BJ (cell line): ENCODE results near the gene VPS25. TPM values are rescaled to one million over a fixed set of nuclear protein-coding genes. Genes with fewer than 3 reads are reported as not detected.
A peak's percentile ranks its signal among the peaks of the same experiment; 100 is the strongest.
"Not testable (repeated sequence)": the region's sequence is repeated elsewhere in the genome, so short reads cannot be mapped to it uniquely, and the experiment has no call there.

ENCODE experiments used
- CTCF ChIA-PET: fragments of 350-600 bp; formaldehyde crosslinking; extraction: SDS; loops from one replicate; lab custom pipeline; 2021; ENCODE audit warnings: antibody characterized with exemption, inconsistent platforms; lab: Yijun Ruan, JAX
- POLR2A ChIA-PET: fragments of 300-600 bp; sonication (Branson Sonifier 250); formaldehyde crosslinking; extraction: SDS; loops from one replicate; lab custom pipeline; 2021; ENCODE audit warnings: antibody characterized with exemption; lab: Charles Lee
- DNase-seq: peaks from one replicate; pipeline ENCODE4 v3.0.0-alpha.2; 2011; ENCODE audit warnings: low read depth
- H3K27me3 ChIP-seq: 2 replicates; pipeline ENCODE4 v1.6.0; 2011; ENCODE audit warnings: low read length; ENCODE audit not compliant: control insufficient read depth, insufficient read depth
- H3K36me3 ChIP-seq: 2 replicates; pipeline ENCODE4 v1.5.1; 2011; ENCODE audit warnings: low read length; ENCODE audit not compliant: control insufficient read depth, insufficient read depth
- H3K4me3 ChIP-seq: 2 replicates; pipeline ENCODE4 v1.5.1; 2011; ENCODE audit warnings: low read depth, mild to moderate bottlenecking, control low read depth, low read length
- polyA plus RNA-seq: library from polyadenylated mRNA; depleted of rRNA; stranded (reverse); fragments of >200 nt; gene quantifications from 2 replicates; pipeline ENCODE4 v1.2.3, GENCODE V29; 2011
- TF ChIP-seq, protein P1 (sequence below): IDR thresholded peaks from 2 replicates; pipeline ENCODE4 v1.5.1; 2011; ENCODE audit warnings: low read depth, mild to moderate bottlenecking, control low read depth, inconsistent platforms, low read length, moderate library complexity; ENCODE audit not compliant: insufficient read depth

VPS25 gene
- polyA plus RNA-seq, 1 experiment, result 181 TPM

DNA sequence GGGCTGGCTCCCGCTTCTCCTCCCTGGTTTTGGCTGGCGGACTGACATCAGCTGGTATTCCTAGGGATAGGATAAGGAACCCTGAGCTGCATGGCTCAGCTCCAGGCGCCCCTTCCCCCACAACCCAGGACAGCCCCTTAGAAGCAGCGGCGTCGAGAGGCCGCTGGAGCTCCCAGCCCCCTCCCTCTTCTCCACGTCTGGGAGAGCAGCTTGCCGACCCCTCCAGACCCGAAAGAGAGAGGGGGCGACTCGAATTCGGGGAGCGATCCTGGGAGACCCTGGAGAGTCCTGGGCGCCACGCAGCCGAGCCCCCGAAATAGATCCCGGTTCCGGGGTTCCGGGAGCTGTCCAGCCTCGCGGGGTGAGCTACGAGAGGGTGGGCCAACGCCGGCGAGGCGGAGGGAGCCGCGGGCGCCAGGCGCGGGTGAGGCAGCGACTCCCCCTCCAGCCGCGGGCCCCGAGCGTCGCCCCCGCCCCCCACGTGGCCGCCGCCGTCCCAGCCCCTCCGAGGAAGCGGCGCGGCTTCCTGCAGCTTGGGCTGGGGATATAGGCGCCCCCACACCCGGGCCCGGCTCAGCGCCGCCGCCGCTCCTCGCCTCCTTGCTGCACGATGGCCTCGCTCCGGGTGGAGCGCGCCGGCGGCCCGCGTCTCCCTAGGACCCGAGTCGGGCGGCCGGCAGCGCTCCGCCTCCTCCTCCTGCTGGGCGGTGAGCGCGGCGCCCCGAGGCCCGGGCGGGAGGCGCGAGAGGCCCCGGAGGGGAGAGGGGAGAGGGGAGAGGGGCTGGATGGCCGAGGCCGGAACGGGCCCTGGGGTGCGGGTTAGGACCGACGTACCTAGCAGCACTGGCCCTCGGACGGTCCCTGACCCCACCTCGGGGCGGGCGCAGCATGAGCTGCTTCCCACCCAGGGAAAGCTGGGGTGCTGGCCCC lies 12.3 kb upstream of the VPS25 start, which contains the start of gene RAMP2:
TSS of gene RAMP2 (plus strand) at position 576 of the 930 bp plus-strand sequence. CDS start at position 611, 35 bp downstream.
- Histone ChIP-seq H3K27me3 (peaks cover 16% of the 10 kb centered on the region), H3K36me3 (no peaks in the 10 kb centered on the region), H3K4me3 (peak within 1 kb of the TSS; percentile 38)
- CTCF ChIA-PET, result interaction anchor here (0.9 to 5.2 kb wide), 11 partner anchors 9 to 183 kb away, joined by 3 to 36 read pairs (median 4); partner anchors contain the start of genes PSMC3IP and VPS25
- POLR2A ChIA-PET, result no interaction called here
- DNase-seq, result no peak
- TF ChIP-seq, protein P1, sequence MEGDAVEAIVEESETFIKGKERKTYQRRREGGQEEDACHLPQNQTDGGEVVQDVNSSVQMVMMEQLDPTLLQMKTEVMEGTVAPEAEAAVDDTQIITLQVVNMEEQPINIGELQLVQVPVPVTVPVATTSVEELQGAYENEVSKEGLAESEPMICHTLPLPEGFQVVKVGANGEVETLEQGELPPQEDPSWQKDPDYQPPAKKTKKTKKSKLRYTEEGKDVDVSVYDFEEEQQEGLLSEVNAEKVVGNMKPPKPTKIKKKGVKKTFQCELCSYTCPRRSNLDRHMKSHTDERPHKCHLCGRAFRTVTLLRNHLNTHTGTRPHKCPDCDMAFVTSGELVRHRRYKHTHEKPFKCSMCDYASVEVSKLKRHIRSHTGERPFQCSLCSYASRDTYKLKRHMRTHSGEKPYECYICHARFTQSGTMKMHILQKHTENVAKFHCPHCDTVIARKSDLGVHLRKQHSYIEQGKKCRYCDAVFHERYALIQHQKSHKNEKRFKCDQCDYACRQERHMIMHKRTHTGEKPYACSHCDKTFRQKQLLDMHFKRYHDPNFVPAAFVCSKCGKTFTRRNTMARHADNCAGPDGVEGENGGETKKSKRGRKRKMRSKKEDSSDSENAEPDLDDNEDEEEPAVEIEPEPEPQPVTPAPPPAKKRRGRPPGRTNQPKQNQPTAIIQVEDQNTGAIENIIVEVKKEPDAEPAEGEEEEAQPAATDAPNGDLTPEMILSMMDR, result no peak

DNA sequence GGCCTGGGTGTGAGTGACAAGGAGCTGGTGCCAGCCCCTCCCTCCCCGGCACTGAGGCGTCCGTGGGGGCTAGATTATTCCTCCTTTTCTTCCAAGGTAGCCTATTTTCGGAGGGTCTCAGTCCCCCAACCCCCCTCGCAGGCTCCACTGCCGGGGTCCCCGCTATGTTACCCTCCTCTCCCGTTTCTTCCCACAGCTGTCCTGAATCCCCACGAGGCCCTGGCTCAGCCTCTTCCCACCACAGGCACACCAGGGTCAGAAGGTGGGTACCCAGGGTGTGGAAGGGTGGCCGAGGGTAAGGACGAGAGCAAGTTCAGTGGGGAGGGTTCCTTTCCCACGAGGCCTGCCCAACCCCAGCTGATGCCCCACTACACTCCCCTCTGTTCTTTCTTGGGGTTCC lies 11.6 kb upstream of the VPS25 start:
- Histone ChIP-seq H3K36me3 (no peaks in the 10 kb centered on the region), H3K4me3 (peak overlapping the region; percentile 38), H3K27me3 (peaks cover 16% of the 10 kb centered on the region)
- no peak for DNase-seq
- CTCF ChIA-PET, result interaction anchor here (1.2 to 5.2 kb wide), 8 partner anchors 12 to 183 kb away, joined by 3 to 36 read pairs (median 11); partner anchors contain the start of genes PSMC3IP, VPS25 and WNK4
- TF ChIP-seq, protein P1, result no peak
- POLR2A ChIA-PET, result no interaction called here

DNA sequence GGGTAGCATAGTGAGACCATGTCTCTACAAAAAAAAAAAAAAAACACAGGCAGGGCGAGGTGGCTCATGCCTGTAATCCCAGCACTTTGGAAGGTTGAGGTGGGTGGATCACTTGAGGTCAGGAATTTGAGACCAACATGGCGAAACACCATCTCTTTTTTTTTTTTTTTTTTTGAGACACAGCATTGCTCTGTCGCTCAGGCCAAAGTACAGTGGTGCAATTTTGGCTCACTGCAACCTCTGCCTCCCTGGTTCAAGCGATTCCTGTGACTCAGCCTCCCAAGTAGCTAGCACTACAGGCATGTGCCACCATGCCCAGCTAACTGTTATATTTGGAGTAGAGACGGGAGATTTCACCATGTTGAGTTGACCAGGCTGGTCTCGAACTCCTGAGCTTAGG lies 7.1 kb upstream of the VPS25 start:
- CTCF ChIA-PET, result interaction anchor here (0.5 to 1.0 kb wide), 3 partner anchors 47 to 390 kb away, joined by 3 read pairs; no protein-coding TSS in a partner anchor
- TF ChIP-seq, protein P1, result no peak

DNA sequence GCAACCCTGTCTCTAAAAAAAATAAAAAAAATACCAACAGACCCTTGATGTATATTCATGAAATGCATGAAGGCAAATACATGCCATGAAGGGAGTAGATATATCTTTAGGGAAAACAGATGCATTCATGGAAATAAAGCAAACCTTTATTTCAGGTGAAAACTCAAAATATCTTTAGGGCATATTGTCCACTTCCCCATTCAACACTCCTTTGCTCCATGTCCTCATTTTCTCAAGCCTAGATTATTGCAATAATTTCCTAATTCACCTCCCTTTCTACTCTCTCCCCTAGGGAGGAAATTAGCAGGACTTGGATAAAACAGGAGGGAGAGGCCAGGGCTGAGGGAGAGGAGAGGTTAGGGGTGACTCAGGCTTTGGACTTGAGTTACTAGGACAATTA lies 5.7 kb upstream of the VPS25 start:
- TF ChIP-seq, protein P1, result no peak
- no peaks in the 10 kb centered on the region for H3K36me3 ChIP-seq
- no peak overlapping the region for H3K4me3 ChIP-seq
- DNase-seq, result no peak
- POLR2A ChIA-PET, result no interaction called here
- CTCF ChIA-PET, result no interaction called here
- H3K27me3 ChIP-seq, result no peaks in the 10 kb centered on the region

More for the DNA sequence above, 7.1 kb upstream of the VPS25 start:
- Histone ChIP-seq H3K27me3 (peaks cover 3% of the 10 kb centered on the region), H3K36me3 (no peaks in the 10 kb centered on the region), H3K4me3 (no peak overlapping the region)
- POLR2A ChIA-PET, result no interaction called here
- no peak for DNase-seq

DNA sequence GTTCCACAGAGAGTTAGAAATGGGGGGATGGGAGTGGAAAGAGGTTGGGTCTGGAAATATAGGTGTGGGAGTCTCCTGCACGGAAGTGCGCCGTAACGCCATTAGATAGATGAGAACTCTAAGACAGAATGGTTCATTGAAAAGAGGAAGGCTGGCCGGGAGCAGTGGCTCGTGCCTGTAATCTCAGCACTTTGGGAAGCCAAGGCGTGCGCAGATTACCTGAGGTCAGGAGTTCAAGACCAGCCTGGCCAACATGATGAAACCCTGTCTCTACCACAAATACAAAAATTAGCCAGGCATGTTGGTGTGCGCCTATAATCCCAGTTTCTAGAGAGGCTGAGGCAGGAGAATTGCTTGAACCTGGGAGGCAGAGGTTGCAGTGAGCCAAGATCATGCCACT lies 5.2 kb upstream of the VPS25 start:
- H3K36me3 ChIP-seq, DNase-seq, H3K27me3 ChIP-seq, CTCF ChIA-PET, POLR2A ChIA-PET, H3K4me3 ChIP-seq: not testable (repeated sequence)

DNA sequence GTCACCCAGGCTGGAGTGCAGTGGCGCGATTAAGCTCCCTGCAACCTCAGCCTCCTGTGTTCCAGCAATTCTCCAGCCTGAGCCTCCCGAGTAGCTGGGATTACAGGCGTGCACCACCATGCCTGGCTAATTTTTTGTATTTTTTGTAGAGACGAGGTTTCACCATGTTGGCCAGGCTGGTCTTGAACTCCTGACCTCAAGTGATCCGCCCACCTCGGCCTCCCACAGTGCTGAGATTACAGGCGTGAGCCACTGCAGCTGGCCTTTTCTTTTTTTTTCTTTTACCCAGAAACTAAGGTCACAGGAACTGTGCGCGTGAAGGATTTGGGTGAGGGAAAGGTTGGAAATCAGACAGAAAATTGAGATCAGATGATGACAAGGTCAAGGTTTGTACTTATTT lies 3.3 kb upstream of the VPS25 start:
- CTCF ChIA-PET, result interaction anchor here (0.7 to 1.1 kb wide), 3 partner anchors 10 to 192 kb away, joined by 3 read pairs; partner anchors contain the start of genes BECN1 and PSMC3IP
- POLR2A ChIA-PET, DNase-seq: not testable (repeated sequence)

More for the DNA sequence above, 3.3 kb upstream of the VPS25 start:
- H3K36me3 ChIP-seq, H3K4me3 ChIP-seq, H3K27me3 ChIP-seq: not testable (repeated sequence)
